Limb (tissue), 2 donors: ENCODE data around the gene PACSIN2.
"Not testable (repeated sequence)": the region's sequence is repeated elsewhere in the genome, so short reads cannot be mapped to it uniquely, and the experiment has no call there.

ENCODE experiments used
- DNase-seq, 2 donors: peaks; one replicate each; pipeline ENCODE4 v3.0.0-alpha.2; 2016; ENCODE audit errors: extremely low spot score in 2 of 2

Gene PACSIN2

DNA sequence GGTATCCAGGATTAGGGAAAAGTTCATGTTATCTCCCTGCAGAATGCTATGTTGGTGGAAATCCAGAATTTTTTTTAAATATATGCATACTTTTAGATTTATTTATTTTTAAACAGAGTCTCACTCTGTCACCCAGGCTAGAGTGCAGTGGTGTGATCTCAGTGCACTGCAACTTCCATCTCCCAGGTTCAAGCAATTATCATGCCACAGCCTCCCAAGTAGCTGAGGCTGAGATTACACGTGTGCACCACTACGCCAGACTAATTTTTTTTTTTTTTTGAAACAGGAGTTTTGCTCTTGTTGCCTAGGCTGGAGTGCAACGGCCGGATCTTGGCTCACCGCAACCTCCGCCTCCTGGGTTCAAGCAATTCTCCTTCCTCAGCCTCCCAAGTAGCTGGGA, 2.6 kb downstream of the PACSIN2 start:
- DNase-seq = no peak

DNA sequence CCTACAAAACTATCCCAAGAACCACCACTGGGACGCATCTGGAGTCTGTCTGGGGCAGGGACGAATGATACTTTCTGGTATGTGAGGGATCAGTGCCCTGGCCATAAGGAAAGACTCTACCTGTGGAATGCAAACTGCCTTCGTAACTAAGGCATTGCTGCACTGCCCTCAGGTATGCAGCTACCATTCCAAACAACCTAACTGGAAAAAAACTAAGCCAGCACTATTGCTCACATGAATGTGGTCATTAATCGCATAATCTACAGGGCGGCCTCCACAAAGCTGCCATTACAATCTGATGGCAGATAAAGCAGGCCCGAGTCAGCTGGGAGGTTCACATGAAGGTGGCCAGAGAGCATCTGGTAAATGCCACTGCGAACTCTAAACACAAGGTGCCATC, 3.9 kb downstream of the PACSIN2 start:
- DNase-seq = no peak

DNA sequence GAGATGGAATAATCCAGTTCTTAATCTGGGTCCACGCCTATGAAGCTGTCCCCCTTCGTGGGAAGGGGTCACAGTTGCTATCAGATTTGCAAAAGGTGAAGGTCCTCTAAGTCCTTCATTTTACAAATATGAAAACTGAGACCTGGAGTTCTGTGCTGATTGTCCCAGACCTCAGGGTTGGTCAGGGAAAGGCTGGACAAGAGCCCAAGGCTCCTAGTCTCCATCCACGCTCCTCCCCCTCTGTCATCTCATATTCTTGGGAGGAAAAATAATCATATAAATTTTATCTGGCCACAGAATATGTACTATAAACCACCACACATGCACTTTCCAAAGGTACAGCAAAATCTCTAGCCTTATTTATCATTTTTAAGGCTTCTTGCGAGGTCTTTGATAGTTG, 5.5 kb downstream of the PACSIN2 start:
- no peak for DNase-seq

DNA sequence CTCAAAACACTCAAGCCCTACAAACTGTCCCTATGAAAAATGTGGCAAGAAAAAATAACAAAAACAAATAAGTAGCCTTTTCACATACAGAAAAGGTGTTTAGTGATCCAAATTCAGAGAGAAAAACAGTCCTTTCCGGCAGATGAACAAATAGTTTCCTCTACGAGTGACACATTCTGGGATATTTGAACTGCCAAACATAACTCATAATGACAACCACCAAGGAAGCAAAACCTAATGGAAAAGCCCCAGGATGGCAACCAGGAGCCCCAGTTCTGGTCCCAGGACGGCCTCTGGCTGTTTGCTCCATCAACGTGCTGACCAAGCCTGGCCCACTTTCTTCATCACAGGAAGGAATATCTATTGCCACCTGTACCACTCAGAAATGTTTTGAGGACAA, 6.0 kb downstream of the PACSIN2 start:
- DNase-seq = no peak

DNA sequence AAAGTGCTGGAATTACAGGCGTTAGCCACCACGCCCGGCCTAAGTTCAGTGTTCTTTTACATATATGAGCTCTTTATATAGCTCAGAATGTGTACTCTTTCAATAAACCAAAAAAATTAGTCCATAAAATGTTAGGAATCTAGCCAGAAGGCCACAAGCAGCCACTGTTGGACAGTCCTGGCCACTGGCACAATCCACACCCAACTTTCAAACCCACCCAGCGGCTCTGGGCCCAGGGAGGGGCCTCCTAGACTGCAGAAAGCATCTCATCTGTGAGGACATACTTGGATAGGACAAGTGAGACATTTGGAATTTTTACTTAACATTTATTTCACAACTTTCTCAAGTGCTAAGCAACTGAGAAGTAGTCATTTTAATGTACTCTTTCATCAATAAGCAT, 6.4 kb downstream of the PACSIN2 start:
- DNase-seq = no peak

DNA sequence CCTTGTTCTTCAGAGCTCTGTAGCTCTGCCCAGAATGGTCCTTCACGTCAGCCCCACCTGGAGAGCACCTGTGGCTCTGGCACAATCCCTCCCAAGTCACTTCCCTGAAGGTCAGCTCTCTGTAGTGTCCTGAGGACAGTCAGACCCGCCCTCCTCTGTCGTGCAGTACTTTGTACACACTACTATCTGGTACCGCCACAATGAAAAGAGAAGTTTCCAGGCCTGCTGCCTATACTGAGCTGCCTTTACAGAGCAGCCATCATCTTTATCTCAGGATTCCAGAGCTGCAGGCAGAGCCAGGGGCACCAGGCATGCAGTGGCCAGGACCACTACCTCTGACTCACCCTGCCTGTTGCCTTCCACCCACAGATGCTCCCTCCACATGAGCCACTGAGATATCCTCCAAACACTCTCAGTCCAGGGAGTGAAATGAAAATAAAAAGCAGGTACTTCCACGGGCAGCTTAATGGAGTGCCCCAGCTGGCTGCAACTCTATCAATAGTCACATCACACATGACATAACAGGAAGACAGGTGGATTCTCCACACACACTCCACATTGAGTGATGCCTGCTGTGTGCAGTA, 7.3 kb downstream of the PACSIN2 start:
- DNase-seq = no peak

DNA sequence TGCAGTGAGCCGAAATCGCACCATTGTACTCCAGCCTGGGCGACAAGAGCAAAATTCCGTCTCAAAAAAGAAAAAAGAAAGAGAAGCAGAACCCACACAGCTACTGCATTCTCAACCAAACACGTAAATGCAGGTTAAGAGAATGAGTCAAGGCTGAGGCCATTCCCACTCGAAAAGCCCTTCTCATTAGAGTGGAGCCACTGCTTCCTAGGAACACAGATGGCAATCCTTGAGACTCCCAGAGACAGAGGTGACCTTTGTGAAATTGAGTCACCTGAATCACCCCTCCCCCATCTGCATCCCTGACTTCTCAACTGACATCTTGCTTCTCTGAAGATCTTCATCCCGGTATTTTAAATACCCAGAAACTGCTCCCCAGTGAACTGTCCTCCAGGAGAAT, 8.2 kb downstream of the PACSIN2 start:
- DNase-seq = no peak

DNA sequence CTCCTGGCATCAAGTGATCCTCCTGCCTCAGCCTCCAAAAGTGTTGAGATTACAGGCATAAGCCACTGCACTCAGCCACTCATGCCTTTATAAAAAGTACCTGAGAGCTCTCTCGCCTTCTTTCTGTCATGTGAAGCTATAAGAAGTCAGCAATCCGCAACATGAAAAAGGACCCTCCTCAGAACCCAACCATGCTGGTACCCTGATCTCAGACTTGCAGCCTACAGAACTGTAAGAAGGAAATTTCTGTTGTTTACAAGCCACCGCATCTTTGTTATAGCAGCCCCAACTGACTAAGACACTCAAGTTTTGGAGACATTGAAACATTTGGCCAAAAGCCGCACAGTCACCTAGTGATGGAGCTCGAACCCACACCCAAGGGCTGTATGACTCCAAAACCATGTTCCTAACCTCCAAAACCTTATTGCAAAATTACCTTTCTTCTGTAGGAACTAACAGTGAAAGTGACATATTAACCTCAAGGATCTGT, 8.9 kb downstream of the PACSIN2 start:
- no peak for DNase-seq

DNA sequence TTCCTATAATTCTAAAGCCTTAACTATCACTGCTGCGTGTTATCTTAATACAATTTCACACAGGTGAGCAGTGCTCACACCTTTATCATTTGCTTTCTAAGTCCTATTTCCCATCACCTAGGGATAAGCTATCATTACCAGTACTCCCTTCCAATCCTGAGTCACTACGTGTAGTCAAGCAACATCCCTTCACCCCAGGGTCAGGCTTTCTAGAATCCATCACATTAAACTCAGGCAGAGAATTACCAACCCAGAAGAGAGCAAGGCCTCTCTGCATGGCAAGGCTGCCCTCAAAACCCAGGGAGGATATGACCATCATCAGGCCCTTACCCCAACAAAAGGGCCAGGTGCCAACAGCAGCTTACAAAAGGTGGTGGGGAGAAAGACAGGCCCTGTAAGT, 9.8 kb downstream of the PACSIN2 start:
- DNase-seq = no peak

DNA sequence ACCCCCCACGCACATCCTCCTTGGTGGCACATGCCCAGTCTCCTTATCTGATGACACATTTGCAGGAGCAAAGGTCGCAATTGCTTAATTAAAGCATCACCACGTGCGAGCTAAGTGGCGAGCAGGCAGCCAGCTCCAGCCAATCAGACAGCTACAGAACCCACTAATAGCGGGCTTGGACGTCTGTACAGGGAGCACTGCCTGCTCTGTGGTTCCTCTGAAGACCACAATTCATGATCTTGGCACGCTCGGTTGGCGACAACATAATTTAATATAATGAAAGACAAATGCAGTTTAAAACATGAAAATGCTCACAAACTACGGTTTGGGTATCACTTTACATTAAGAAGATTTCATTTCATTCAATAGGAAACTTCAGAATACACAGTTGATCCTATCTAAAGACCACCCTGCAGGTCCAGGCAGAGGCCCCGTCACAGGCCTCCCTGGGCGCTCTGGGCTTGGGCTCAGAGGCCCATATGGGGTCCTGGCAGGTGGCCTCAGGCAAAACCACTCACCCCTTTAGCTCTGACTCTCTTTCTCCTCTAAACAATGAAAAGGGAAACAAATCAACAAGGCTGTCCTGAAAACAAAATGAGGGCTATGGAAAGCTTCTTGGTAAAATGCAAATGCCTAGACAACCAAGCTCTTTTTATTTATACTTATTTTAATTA, 10.4 kb downstream of the PACSIN2 start:
- no peak for DNase-seq

DNA sequence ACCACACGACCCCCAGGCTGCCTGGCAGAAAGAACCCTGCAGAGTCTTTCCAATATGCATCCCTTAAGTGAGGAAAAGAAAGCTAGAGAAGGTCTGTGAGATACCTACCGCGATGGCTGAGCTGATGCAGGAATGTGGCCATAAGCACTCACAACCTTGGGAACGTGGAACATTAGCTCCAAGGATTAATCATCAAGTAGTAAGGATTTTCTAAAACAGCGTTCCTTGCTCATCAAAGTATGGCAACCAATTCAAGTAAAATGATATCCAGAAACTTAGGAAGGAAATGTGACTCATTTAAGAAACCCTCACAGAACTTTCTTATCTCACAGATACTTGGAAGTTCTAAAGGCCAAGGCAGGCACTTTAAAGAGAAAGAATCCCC, 12.8 kb downstream of the PACSIN2 start:
- DNase-seq = no peak

DNA sequence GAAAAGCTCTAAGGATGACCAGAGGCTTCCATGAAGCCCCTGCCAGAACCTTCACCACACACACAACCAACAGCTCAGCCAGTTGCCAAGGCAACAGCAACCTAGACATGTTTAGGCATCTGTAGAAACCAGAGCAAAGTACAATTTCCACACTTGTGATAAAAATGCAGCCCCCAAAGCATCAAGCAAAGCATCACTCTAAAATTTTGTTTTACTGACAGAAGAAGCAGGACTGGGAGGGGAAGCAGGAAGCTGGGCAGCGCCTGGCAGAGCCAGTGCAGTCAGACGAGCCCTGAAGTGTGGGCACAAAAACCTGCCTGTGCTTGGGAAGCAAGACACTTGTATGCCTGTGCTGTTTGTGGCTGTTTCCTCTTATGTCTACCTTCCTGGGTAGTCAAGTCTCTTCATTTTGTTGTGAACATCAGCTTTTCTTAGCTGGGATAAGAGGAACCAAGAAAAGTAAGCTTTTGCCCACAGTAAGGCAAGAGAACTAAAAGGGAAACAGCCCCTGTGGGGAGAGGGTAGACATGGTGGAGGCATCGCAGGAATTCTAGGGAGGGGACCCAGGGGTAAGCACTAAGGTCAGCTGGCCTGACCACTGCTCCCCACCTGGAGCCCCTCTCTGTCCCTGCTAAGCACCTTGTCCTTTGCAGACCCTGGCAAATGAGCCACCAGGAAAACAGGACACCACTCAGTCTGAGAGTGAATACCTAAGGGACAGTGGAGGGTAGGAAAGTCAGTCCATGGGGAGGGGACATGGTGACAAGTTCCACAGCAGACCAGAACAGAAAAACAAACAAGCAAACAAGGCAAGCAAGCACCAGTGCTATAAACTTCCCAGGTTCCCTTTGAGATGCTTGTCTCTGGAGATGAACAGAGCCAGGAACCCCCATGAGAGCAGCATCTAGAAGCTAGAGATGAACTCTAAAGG, 13.4 kb downstream of the PACSIN2 start:
- no peak for DNase-seq

DNA sequence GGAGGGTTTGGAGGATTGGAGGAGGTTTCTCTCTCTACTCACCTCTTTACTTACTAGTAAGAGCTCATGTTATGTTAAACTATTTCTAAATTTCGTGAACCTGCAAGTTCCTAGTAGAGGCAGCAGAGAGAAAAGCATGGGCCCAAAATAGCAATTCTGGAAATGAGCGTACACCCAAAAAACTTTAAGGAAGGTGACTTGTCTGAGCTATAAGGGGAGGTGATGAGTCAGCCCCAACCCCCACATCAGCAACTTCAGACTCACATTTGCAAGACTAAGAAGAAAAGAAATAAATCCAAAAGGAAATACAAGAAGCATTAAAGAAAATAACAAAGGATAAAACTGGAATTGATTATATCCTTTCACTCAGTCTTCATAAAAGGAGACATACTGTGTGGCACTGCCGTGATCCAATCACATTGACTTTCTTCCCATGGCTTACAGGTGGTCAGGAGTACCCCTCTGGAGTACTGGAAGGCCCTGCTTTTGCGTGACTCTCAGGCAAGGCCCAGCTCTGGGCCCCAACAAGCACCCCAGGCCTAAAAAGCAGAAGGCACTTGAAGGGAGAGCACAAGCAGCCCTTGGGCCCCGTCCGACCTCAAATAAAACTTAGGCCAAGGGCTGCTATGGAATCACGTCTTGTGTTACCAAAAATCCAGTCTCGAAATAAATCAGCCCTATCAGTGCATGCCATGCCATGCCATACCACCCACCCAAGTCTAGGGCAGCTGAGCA, 14.3 kb downstream of the PACSIN2 start:
- DNase-seq = no peak

DNA sequence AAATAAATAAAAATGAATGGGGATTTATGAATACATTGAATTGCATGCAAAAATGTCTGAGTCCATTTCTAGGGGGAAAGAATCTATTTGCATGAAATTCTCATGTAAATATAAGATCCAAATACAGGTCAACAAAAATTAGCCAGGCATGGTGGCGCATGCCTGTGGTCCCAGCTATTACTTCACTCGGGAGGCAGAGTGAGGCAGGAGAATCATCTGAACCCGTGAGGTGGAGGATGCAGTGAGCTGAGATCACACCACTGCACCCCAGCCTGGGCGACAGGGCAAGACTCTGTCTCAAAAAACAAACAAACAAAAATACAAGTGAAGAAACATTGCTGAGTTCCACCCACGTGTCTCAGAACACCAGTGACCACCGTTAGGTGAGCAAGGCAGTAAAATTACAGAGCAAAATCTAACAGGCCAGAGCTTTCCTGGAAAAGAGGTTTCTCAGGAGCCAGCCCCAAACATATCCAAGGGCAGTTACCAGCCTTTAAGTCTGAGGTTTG, 17.3 kb downstream of the PACSIN2 start:
- DNase-seq = no peak

DNA sequence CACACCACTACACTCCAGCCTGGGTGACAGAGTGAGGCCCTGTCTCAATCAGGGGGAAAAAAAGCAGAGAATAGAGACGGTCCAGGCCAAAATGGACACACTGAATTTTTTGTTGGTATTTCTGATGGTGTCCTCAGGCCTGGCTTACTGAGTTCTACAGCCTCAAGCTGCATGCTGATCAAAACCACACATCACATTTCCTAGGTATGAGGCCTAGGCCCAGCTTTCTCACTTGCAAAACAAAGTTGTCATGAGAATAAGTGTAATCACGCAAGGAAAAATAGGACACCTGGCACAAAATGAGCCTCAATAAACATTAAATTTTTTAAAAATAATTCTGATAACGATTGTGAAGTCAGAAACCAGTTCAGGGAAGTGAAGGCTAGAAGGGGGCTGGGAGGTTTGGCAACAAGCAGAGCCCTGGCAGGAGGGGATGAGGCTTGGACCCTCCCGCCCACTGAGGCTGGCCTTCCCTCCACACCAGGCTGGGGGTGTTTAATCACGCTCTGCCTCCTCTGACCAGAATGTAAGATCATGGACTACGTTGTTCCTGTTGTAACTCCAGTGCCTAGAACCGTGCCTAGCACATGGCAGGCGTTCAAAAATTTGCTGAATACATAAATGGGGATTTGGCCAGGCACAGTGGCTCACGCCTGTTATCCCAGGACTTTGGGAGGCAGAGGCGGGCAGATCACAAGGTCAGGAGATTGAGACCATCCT, 18.1 kb downstream of the PACSIN2 start:
- no peak for DNase-seq

DNA sequence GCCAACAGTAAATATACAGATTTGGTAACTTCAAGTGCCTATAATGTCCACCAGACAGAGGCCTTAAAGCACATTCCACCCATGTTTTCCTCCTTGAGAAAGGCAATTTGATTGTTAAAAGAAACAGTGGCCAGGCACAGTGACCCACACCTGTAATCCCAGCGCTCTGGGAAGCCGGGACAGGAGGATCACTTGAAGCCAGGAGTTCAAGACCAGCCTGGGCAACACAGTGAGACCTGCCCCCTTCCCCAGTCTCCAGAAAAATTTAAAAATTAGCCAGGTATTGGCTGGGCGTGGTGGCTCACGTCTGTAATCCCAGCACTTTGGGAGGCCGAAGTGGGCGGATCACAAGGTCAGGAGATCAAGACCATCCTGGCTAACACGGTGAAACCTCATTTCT, 19.3 kb downstream of the PACSIN2 start:
- DNase-seq = not testable (repeated sequence)

DNA sequence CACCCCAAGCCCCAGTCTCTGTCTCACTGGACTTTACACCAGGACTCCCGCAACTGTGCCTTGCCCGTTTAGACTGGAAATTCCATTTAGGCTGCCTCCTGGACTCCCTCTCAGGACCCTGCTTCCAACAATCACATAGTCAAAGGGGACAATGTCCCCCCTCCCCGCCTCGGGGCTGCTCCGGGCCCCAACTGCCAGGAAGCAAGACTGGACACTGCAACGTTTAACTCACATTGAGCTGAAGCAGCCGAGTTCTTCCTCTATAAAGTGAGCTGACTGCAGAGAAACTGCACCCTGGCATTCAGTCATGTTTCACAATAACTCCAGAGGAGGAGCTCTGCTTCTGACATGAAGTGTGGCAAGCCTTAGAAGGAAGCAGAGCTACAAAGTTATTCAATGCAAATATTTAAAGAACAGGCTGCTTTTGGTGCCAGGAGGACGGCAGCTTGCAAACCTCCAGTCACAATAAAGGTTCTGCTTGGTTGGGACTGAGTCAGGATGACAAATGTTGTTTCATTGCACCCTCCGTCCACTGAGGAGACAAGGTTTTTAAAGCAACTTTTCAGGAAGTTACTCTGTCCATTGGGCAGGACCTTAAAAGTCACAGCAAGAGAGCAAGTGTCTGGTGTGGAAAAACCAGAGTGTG, 19.9 kb downstream of the PACSIN2 start:
- DNase-seq = no peak

DNA sequence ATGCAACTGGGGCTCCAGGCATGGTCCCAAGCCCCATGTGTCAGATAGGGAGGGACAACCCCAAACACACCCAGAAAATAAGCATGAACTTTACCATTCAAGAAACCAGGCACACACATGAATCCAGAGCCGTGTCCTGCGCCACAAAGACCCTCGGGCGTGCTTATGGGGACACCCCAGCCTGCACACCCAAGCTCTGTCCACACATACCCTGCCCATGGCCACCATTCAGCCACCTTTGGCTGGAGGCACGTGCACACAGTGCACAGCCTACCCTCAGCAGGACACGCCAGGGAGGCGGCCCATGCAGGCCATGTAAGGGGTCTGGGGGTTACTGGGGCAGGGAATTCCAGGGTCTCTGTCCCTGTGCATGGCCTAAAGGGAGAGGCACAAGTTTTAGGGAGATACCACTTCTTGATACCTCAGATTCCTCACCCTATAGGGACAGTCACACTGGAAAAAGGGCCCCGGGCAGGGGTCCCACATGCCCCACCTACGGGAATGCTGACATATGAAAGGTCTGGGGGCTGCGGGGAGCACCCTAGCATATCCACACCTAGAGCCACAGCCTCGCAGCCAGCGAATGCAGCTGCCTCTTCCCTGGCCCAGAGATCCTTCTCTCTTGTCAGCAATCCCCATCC, 20.6 kb downstream of the PACSIN2 start:
- DNase-seq = no peak

DNA sequence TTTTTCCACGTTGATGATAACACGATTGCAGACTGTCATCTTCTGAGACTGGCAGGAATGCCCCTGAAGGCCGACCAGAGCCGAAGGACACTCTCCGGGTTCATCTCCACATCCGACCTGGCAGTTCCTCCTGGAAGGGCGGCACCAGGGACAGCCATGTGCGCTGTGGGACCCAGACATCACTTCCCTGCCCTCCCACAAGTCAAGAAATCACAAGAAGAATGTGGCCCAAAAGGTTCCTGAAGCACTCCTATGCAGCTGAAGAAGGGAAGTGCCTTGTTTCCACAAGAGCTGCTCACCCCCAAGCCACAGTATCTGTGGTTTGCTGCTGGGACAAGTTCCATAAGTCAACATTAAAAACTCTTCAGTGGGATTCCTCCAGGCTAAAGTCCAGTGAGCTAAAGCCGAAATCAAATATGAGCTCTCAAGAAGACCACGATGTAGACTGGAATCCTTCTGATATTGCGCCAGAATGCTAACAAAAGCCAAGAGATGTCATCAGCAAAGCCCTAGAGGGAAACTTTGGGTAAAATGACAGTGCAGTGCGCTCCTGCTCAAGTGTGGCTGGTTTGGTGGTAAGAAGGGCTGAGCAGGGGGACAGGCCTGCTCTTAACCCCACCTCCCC, 21.2 kb downstream of the PACSIN2 start:
- no peak for DNase-seq
